GM21526 (cell line): ENCODE data around the gene TRIM28.
A peak's percentile ranks its signal among the peaks of the same experiment; 100 is the strongest.

Source experiments
- ATAC-seq: cut with Tn5 transposase; IDR thresholded peaks from one replicate; pipeline ENCODE4 v1.9.1; 2021; ENCODE audit warnings: moderate library complexity; ENCODE audit not compliant: unreplicated experiment, low FRiP score

The TRIM28 gene

GRCh38 chr19:58547323-58548312 lies 3.8 kb downstream of the TRIM28 start:
- ATAC-seq = no peak

GRCh38 chr19:58548859-58549663 lies 5.2 kb downstream of the TRIM28 start:
- no peak for ATAC-seq

GRCh38 chr19:58549664-58550361 lies 5.9 kb downstream of the TRIM28 start:
- ATAC-seq = no peak

- no peak for ATAC-seq
Observed at GRCh38 chr19:58550362-58551122, 6.7 kb downstream of the TRIM28 start.

- ATAC-seq = no peak
Observed at GRCh38 chr19:58551123-58551497, 7.2 kb downstream of the TRIM28 start.

GRCh38 chr19:58551577-58552471 lies 8.0 kb downstream of the TRIM28 start:
- ATAC-seq = no peak

GRCh38 chr19:58552655-58553054 lies 8.8 kb downstream of the TRIM28 start:
- ATAC-seq = no peak

- ATAC-seq = no peak
Observed at GRCh38 chr19:58553799-58554493, 10.1 kb downstream of the TRIM28 start.

GRCh38 chr19:58554494-58555368 lies 10.9 kb downstream of the TRIM28 start, which contains the start of gene CHMP2A:
TSS of gene CHMP2A (minus strand) at chr19:58555105. CDS start at chr19:58554212, 893 bp downstream.
- peak; percentile 37 for ATAC-seq

GRCh38 chr19:58555369-58555885 lies 11.6 kb downstream of the TRIM28 start:
- no peak for ATAC-seq

GRCh38 chr19:58555920-58556621 lies 12.2 kb downstream of the TRIM28 start:
- ATAC-seq = no peak

- ATAC-seq = no peak
Observed at GRCh38 chr19:58556622-58557220, 12.9 kb downstream of the TRIM28 start.

- no peak for ATAC-seq
Observed at GRCh38 chr19:58557221-58558065, 13.6 kb downstream of the TRIM28 start.

GRCh38 chr19:58558066-58558622 lies 14.3 kb downstream of the TRIM28 start, which contains the start of gene UBE2M:
TSS of gene UBE2M (minus strand) at chr19:58558611. CDS start at chr19:58558381, 230 bp downstream.
- no peak for ATAC-seq
